ENCODE data around the gene UNC13B.
A peak's percentile ranks its signal among the peaks of the same experiment; 100 is the strongest.
"Not testable (repeated sequence)": the region's sequence is repeated elsewhere in the genome, so short reads cannot be mapped to it uniquely, and the experiment has no call there.

Gene UNC13B

DNA sequence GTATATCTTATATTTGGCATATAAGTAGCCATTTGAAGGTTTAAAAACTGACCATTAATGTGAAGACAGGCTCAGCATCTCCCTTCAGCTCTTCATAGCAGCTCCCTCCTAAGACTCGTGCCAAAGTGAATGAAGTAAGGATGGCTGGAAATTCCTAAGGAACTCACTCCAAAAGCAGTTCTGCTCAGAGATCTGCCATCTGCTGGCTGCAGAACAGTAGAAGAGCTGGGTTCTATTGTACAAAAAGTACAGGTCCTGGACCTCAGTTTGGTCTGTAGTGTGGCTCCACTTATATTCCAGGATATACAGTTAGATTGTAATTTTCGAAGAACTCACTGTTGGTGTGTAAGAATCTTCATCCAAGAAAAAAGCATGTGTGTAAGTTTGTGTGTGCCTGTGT, 223.2 kb downstream of the UNC13B start:
- DNase-seq: peak in 1 of 2 donors; percentile 5

- DNase-seq: no peak
Observed at GRCh38 chr9:35395076-35395705, 233.4 kb downstream of the UNC13B start.

DNA sequence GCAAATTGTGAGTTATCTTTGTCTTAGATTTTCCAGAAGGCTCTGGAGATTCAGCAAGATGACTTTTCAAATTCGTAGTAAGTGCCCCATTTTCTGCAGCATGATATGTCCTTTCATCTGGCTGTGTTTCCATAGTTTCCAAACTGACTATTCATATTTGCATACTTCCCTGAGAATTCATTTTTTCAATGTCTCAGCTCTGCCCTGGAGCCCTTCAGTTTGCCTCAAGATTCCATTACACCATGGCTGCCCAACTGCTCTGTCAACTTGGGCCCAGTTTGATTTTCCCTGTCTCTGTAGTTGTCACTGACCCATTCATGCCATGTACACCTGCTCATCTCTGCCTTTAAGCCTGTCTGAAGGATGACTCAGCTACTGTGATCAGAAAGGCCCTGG, 233.9 kb downstream of the UNC13B start:
- DNase-seq: no peak

- no peak for DNase-seq
Observed at GRCh38 chr9:35396560-35397215, 234.9 kb downstream of the UNC13B start.

DNA sequence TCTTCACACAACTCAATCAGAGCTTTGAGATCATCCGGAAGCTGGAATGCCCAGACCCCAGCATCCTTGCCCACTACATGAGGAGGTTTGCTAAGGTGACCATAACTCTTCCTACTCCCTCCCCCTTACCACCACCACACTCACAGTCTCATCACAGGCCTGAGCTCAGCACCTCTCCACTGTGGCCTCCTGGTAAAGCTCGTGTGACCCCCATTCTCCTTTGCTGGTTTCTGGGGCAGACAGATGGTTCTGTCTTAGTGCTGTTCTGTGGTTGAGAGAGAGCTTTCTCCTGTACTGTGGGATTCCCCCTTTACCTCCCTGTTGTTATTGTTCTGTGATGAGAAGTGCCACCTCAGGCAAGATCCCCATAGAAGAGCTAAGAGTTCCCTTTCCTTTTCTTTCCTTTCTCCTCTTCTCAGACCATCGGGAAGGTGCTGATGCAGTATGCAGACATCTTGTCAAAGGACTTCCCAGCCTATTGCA, 235.4 kb downstream of the UNC13B start:
- no peak for DNase-seq

DNA sequence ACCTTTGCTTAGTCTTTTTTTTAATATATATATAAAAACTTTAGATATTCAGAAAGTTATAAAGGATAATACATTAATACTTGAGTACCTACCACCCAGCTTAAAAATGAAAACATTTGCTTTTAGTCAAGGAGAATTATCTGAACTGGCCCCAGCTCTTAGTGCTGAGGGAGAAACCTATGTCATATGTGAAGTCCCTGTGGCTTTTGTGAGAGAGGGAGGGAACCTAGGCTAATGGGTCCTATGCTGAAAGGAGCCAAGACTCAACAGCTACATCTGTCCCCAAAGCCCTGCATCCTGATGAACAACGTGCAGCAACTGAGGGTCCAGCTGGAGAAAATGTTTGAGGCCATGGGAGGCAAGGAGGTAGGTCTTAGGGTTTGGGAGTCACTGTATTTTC, 236.1 kb downstream of the UNC13B start:
- DNase-seq: no peak

DNA sequence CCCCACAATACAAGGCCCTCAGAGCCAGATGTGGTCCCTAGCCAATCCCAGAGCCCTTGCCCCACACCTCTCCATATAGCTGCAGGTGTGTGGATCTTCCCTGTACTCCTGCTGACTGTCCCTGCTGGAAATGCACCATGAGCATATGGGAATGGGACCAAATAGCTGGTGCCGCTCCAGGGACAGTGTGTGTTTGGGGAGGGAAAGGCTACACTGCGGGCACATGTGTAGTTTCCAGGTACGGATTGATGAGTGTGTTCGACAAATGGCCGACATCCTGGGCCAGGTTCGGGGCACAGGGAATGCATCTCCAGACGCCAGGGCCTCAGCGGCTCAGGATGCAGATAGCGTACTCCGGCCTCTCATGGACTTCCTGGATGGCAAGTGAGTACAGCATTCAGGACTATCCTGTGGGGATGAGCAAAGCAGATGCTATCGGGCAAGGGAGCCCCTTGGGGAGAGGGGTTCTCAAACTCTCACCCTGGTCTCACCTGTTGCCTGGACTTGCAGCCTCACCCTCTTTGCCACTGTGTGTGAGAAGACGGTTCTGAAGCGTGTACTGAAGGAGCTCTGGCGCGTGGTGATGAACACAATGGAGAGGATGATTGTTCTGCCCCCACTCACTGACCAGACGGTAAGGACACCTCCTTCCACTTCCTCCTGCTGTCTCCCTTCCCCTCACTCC, 237.0 kb downstream of the UNC13B start:
- no peak for DNase-seq

DNA sequence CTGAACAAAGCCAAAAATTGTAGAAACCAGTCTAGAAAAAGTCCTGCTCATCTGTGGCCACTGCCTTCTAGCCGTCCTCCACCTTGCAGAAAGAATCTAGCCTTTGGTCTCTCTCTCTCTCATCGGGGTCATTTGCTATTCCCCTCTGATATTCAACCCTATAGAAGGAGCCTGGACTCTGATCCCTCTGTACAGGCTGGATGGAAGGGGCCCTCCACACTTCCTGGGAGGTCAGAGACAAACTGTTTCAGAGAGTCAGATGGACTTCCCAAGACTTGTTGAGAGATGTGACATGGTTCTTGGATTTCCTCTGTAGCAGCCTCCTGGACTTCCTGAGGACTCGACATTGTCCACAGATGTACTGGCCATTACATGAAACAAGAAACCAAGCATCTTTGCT, 243.1 kb downstream of the UNC13B start:
- DNase-seq: no peak

DNA sequence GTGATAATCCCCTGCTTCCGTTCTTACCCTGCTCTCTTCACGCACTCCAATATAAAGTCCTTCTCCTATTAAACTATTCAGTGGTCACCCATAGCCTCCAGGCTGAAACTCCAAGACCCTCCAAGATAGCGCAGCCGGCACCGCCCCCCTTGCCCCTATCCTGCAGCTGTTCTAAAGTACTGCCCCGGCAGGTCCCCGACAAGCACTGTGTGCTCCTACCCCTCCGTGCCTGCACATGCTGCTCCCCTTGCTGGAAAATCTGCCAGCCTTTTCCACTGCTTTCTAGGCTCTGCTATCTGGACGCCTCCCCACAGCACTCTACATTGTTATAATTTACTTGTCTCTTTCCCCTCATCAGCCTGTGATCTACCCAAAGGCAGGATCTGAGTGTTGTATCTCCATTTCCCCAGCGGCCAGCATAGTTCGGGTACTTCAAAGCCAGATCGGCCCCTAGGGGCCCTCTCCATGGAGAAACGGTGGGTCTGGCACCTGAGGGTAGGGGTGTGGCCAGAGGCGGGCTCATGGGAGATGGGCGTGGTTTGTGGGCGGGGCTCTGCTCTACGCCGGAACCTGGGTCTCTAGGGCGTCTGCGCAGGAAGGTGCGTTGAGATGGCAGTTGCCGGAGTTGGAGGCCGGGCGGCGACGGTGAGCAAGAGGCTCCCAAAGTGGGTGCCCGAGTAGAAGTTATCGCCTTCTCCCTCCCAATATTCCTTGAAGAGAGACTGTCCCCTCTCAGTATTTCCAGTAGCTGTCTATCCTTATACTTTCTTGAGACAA, 244.6 kb downstream of the UNC13B start:
- peak in 1 of 2 donors; percentile 5 for DNase-seq

DNA sequence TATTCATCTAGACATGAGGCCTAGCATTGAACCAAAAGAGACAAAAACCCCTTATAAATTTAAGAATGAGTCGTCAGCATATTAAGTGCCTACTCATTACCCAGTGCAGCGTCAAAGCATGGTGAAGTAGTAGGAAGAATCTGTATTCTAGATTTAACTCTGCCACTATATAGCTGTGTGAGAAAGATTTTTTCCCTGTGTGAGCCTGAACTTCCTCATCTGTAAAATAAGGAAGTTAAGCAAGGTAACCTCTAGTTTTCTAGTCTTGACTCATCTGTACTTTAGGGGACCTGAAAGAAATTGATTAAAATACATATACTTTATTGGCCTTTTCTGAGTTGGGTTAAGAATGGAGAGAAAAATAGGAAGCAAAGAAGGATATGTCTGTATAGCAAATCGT, 246.0 kb downstream of the UNC13B start:
- peak; percentile 44 to 73 for DNase-seq

DNA sequence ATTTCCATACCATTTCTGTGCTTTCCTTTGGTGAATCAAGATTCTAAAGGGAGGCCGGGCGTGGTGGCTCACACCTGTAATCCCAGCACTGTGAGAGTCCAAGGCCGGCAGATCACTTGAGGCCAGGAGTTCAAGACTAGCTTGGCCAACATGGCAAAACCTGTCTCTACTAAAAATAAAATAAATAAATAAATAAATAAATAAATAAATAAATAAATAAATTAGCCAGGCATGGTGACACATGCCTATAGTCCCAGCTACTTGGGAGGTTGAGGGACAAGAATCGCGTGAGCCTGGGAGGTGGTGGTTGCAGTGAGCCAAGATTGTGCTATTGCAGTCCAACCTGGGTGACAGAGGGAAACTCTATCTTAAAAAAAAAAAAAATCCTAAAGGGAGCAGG, 247.6 kb downstream of the UNC13B start:
- not testable (repeated sequence) for DNase-seq

GRCh38 chr9:35414889-35415288, 253.1 kb downstream of the UNC13B start:
- DNase-seq: no peak

DNA sequence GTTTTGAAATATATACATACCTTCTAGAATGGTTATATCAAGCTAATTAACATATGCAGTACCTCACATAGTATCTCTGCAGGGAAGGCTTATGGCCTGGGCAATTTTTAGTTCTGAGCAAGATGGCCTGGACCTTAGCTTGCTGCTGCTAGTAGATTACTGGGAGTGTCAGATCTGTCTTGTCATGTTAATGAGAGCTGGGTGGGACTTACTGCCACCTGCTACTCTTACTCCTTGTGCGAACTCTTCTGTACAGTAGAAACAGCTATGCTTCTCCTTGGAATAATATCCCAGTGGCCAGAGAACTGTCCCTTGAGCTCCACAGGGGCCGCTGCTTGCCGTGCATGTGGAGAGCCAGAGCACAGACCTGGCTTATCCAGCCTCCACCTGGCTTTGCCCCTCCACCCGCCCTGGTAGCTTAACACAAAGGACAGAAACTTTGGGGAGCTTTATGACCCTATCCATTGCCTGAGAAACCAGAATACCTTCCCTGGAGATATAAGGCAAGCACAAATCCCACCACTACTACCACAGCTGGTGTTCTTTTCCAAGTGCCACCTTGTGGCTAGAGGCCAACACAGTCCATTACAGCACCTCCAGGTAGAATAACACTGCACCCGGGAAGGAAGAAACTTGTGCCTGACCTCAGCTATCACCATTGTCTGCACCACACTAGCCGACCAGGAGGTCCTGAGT, 253.7 kb downstream of the UNC13B start:
- no peak for DNase-seq

DNA sequence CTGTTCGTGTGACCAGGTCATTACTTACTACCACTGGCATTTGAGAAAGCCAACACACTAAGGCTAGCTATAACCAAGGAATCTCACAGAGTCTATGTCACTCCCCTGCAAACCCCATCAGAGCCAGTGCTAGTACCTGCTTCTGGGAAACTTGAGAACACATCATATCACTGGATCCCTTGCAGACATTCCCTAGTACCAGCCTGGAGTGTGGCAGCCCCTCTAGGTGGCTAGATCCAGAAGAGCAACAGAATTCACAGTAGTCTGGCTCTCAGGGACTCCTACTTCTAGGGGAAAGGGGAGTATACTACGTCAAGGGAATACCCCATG, 254.3 kb downstream of the UNC13B start:
- DNase-seq: no peak

GRCh38 chr9:35422346-35422745, 260.5 kb downstream of the UNC13B start:
- no peak for DNase-seq

DNA sequence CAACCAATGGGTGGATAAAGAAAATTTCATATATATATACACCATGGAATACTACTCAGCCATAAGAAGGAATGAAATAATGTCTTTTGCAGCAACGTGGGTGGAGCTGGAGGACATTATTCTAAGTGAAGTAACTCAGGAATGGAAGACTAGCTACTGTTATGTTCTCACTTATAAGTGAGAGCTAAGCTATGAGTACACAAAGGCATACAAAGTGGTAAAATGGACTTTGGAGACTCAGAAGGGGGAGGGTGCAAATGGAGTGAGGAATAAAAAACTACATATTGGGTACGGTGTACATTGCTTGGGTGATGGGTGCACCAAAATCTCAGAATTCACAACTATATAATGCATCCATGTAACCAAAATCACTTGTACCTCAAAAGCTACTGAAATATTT, 260.9 kb downstream of the UNC13B start:
- DNase-seq: no peak

- DNase-seq: no peak
Observed at GRCh38 chr9:35423499-35423898, 261.7 kb downstream of the UNC13B start.

- no peak for DNase-seq
Observed at GRCh38 chr9:35424356-35425352, 262.8 kb downstream of the UNC13B start.

DNA sequence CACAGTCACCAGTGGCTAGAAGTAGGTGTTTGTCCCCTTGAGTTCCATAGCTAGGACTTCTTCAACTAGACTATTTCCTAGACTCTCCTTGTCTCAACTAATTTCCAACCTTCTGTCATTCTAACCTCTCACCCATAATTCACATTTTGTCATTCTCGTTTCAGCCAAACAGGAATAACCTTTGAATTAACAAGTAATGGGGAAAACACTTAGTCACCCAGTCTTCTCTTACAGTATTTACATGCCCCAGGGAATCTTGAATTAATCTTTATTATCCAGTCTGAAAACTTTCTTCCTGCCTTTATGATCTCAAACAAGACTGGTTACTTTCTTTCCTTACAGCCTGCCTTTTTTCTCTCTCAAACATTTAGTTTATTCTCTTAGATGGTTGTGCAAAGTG, 264.8 kb downstream of the UNC13B start:
- no peak for DNase-seq

DNA sequence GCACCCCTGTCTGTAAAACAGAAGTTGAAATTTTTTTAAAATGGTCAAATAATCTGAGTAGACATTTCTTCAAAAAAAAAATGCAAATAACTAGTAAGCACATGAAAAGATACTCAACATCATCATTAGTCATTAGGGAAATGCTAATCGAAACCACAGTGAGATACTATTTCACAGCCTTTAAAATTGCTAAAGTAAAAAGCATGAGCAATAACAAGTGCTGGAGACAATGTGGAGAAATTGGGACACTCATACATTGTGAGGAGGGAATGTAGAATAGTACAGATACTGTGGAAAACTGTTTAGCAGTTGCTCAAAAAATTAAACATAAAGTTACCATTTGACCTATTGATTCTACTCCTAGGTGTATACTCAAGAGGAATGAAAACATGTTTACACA, 269.7 kb downstream of the UNC13B start:
- DNase-seq: no peak

DNA sequence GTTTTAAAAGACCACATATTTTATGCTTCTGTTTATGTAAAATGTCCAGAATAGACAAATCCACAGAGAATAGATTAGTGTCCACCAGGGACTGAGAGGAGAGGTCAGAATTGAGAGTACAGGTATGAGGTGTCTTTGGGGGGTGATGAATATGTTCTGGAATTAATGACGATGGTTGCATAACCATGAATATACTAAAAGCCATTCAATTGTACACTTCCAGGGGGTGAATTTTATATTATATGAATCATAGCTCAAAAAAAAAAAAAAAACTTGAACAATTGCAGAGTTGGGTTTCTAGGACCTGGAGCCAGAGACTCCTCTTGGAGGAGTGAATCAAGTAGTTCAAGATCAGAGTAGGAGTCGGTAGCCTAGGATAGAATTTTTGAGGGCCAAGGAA, 270.3 kb downstream of the UNC13B start:
- DNase-seq: no peak

All from inflammatory macrophage (primary cell).